AG08395 (cell line): ENCODE measurements around the gene ERC1.
A peak's percentile ranks its signal among the peaks of the same experiment; 100 is the strongest.
"Not testable (repeated sequence)": the region's sequence is repeated elsewhere in the genome, so short reads cannot be mapped to it uniquely, and the experiment has no call there.

Experiments
- DNase-seq: peaks from one replicate; pipeline ENCODE4 v3.0.0; 2012; ENCODE audit warnings: mixed read lengths, low spot score

The ERC1 gene

GRCh38 chr12:1022032-1022970, 31.3 kb downstream of the ERC1 start:
- no peak for DNase-seq

- DNase-seq = no peak
These were observed 39.8 kb downstream of the ERC1 start for GRCh38 chr12:1030779-1031178.

GRCh38 chr12:1034243-1034642, 43.2 kb downstream of the ERC1 start:
- no peak for DNase-seq

GRCh38 chr12:1034751-1035457, 43.9 kb downstream of the ERC1 start:
- DNase-seq = no peak

GRCh38 chr12:1041478-1041877, 50.5 kb downstream of the ERC1 start:
- DNase-seq = no peak

- no peak for DNase-seq
These were observed 53.2 kb downstream of the ERC1 start for GRCh38 chr12:1044199-1044598.

- DNase-seq = peak; percentile 35
These were observed 53.7 kb downstream of the ERC1 start for GRCh38 chr12:1044696-1045095.

- no peak for DNase-seq
These were observed 55.7 kb downstream of the ERC1 start for GRCh38 chr12:1046727-1047126.

GRCh38 chr12:1047898-1048660, 57.1 kb downstream of the ERC1 start:
- DNase-seq = peak; percentile 30

GRCh38 chr12:1050059-1050707, 59.2 kb downstream of the ERC1 start:
- DNase-seq = no peak

- DNase-seq = not testable (repeated sequence)
These were observed 60.6 kb downstream of the ERC1 start for GRCh38 chr12:1051672-1052071.

GRCh38 chr12:1053690-1054089, 62.7 kb downstream of the ERC1 start:
- DNase-seq = no peak

GRCh38 chr12:1054117-1054870, 63.3 kb downstream of the ERC1 start:
- no peak for DNase-seq

- no peak for DNase-seq
These were observed 65.4 kb downstream of the ERC1 start for GRCh38 chr12:1056390-1056789.

GRCh38 chr12:1058423-1058822, 67.4 kb downstream of the ERC1 start:
- DNase-seq = no peak

- no peak for DNase-seq
These were observed 68.1 kb downstream of the ERC1 start for GRCh38 chr12:1059162-1059561.

- no peak for DNase-seq
These were observed 72.8 kb downstream of the ERC1 start for GRCh38 chr12:1063852-1064251.

- no peak for DNase-seq
These were observed 73.3 kb downstream of the ERC1 start for GRCh38 chr12:1064317-1064716.

GRCh38 chr12:1065629-1066028, 74.6 kb downstream of the ERC1 start:
- no peak for DNase-seq

- no peak for DNase-seq
These were observed 78.8 kb downstream of the ERC1 start for GRCh38 chr12:1069846-1070245.

- DNase-seq = no peak
These were observed 80.2 kb downstream of the ERC1 start for GRCh38 chr12:1071182-1071581.
